ENCODE results near the gene FRMPD4. TPM values are rescaled to one million over a fixed set of nuclear protein-coding genes. Genes with fewer than 3 reads are reported as not detected.

Gene FRMPD4
- total RNA-seq, 1 experiment from 2014 or later, result 0.24 TPM

GRCh38 chrX:12497832-12498591 is 359.7 kb downstream of the FRMPD4 start:
- peak; percentile 71 for TF ChIP-seq CTCF (conservative IDR thresholded peaks at IDR 0.05)

More at GRCh38 chrX:12497832-12498591, 359.7 kb downstream of the FRMPD4 start:
- Mint-ChIP-seq H3K4me1 (no peaks in the 10 kb centered on the region; a peak in 1 of 4 replicates), H3K36me3 (ENCODE audit: insufficient read depth in 1 of 3, low read depth in 3 of 3) (no peaks in the 10 kb centered on the region), H3K27me3 (ENCODE audit: low read depth) (no peaks in the 10 kb centered on the region), H3K9me3 (peaks cover 51 to 54% of the 10 kb centered on the region in 2 experiments), H3K27ac (no peak overlapping the region), H3K4me3 (no peak overlapping the region; a peak in 1 of 5 replicates)
- Histone ChIP-seq H3K18ac (ENCODE audit: insufficient read length, low read depth, low read length) (no peak overlapping the region), H4K91ac (ENCODE audit: insufficient read length, low read depth, low read length) (no peak overlapping the region), H2BK120ac (ENCODE audit: low read depth, low read length, poor library complexity, severe bottlenecking) (no peak overlapping the region), H3K79me2 (ENCODE audit: insufficient read depth, low read length) (no peaks in the 10 kb centered on the region), H3K9me3 (ENCODE audit: control insufficient read depth, low read depth, low read length) (no peaks in the 10 kb centered on the region), H2BK20ac (ENCODE audit: low read depth, low read length, poor library complexity, severe bottlenecking) (no peak overlapping the region), H3K23ac (ENCODE audit: insufficient read length, low read depth, low read length) (no peak overlapping the region), H3T11ph (ENCODE audit: low read length) (no peak overlapping the region), H3K79me1 (ENCODE audit: insufficient read depth, low read depth, low read length, poor library complexity, severe bottlenecking) (no peaks in the 10 kb centered on the region), H2AFZ (ENCODE audit: low read length) (no peak overlapping the region), H2BK5ac (ENCODE audit: insufficient read length, low read length) (no peak overlapping the region), H3K56ac (ENCODE audit: insufficient read length, low read depth, low read length) (no peak overlapping the region), H3K4ac (ENCODE audit: low read depth, low read length) (no peak overlapping the region), H3K27me3 (ENCODE audit: insufficient read depth, low read length) (no peaks in the 10 kb centered on the region), H3K4me2 (ENCODE audit: insufficient read depth, insufficient read length, low read length) (no peak overlapping the region), H4K5ac (ENCODE audit: insufficient read length, low read depth, low read length) (no peak overlapping the region), H3K4me1 (ENCODE audit: insufficient read depth, low read length) (no peaks in the 10 kb centered on the region), H3K14ac (ENCODE audit: insufficient read depth, low read length) (no peak overlapping the region), H2BK12ac (ENCODE audit: insufficient read length, low read depth, low read length) (no peak overlapping the region), H4K8ac (replicated peaks; ENCODE audit: insufficient read length, low read depth, low read length) (no peak overlapping the region), H2AK5ac (ENCODE audit: insufficient read length, low read length) (no peak overlapping the region), H3K23me2 (ENCODE audit: insufficient read length, low read depth, low read length, poor library complexity, severe bottlenecking) (no peaks in the 10 kb centered on the region), H2BK15ac (ENCODE audit: low read depth, low read length) (no peak overlapping the region), H3K9ac (ENCODE audit: extremely low read depth, insufficient read length, low read length) (no peak overlapping the region), H3K27ac (ENCODE audit: insufficient read length, low read depth, low read length) (no peak overlapping the region), H4K20me1 (ENCODE audit: control insufficient read depth, insufficient read depth, insufficient read length) (no peaks in the 10 kb centered on the region)
- no CpG with 5 or more reads among the region's 8 CpGs for WGBS (ENCODE audit: extremely low coverage, insufficient read length, low lambda C conversion rate)
- peak; percentile 54 for DNase-seq

All from H9 (cell line).